GM12874 (cell line): ENCODE data around the gene OTOGL.

Experiments
- CTCF ChIP-seq: IDR thresholded peaks from 2 replicates; pipeline ENCODE4 v1.5.1; 2011; ENCODE audit warnings: low read depth, mild to moderate bottlenecking, control low read depth, low read length, moderate library complexity; ENCODE audit not compliant: insufficient read depth

Gene OTOGL

GRCh38 chr12:80377140-80377794, 277.9 kb downstream of the OTOGL start:
- TF ChIP-seq CTCF = no peak

GRCh38 chr12:80381121-80381520, 281.8 kb downstream of the OTOGL start:
- no peak for TF ChIP-seq CTCF

GRCh38 chr12:80382254-80382653, 282.9 kb downstream of the OTOGL start:
- TF ChIP-seq CTCF = no peak

- no peak for TF ChIP-seq CTCF
Measured at GRCh38 chr12:80400571-80400991, 301.2 kb downstream of the OTOGL start.

GRCh38 chr12:80401191-80401590, 301.9 kb downstream of the OTOGL start:
- TF ChIP-seq CTCF = no peak

- TF ChIP-seq CTCF = no peak
Measured at GRCh38 chr12:80404629-80405028, 305.3 kb downstream of the OTOGL start.

GRCh38 chr12:80406253-80406652, 306.9 kb downstream of the OTOGL start:
- TF ChIP-seq CTCF = no peak
